HepG2 (cell line): ENCODE data around the gene ZSCAN2. TPM values are rescaled to one million over a fixed set of nuclear protein-coding genes. Genes with fewer than 3 reads are reported as not detected.

Experiments used
- ESRRA ChIP-seq: sonication (generic); formaldehyde crosslinking; IDR thresholded peaks from 2 replicates; pipeline ENCODE4 v1.5.1; 2020; ENCODE audit warnings: mild to moderate bottlenecking, low read depth, missing genetic modification reagents
- FUBP1 ChIP-seq: sonication (generic); formaldehyde crosslinking; IDR thresholded peaks from 2 replicates; pipeline ENCODE4 v1.5.1; 2020; ENCODE audit warnings: missing genetic modification reagents, mild to moderate bottlenecking, borderline replicate concordance
- ZBTB40 ChIP-seq, 2 experiments: fragments of 450-650 bp in 1 of 2; sonication (generic) in 1 of 2; formaldehyde crosslinking in 1 of 2; IDR thresholded peaks; 2 replicates each; pipeline versions ENCODE4 v1.6.1 to v1.8.0; 2016 to 2022; ENCODE audit warnings: antibody characterized with exemption in 1 of 2, mild to moderate bottlenecking in 1 of 2, missing genetic modification reagents in 1 of 2
- ZNF318 ChIP-seq: sonication (generic); formaldehyde crosslinking; IDR thresholded peaks from 2 replicates; pipeline ENCODE4 v1.4.0; 2020; ENCODE audit warnings: mild to moderate bottlenecking, missing genetic modification reagents
- ZNF761 ChIP-seq: sonication (generic); formaldehyde crosslinking; conservative IDR thresholded peaks from 2 replicates; pipeline ENCODE4 v1.4.0; 2020; ENCODE audit warnings: mild to moderate bottlenecking, missing genetic modification reagents
- polyA plus RNA-seq, 8 experiments: library from polyadenylated mRNA; depleted of rRNA in 3 of 8; stranded (reverse) in 7 of 8; unstranded in 1 of 8; fragments of >200 nt; fragmentation: Illumina TruSeq in 4 of 8; extraction: Trizol in 4 of 8; gene quantifications; 2 replicates each; pipeline versions ENCODE4 v1.2.1 to v1.2.3, GENCODE V29; 2011 to 2016; ENCODE audit warnings: low read depth in 4 of 8, missing spikeins in 1 of 8, mixed read lengths in 1 of 8; ENCODE audit not compliant: insufficient read depth in 1 of 8
- total RNA-seq, 5 experiments: library from RNA; depleted of rRNA; stranded (reverse); fragments of >200 nt; fragmentation: Illumina TruSeq; extraction: Trizol; gene quantifications; 2 replicates each; pipeline ENCODE4 v1.2.3, GENCODE V29; 2016; ENCODE audit warnings: low read depth in 1 of 5

ZSCAN2 gene
- total and polyA plus RNA-seq, 2 of the 13 experiments (the other 11 are each of a cell fraction or from before 2014, with no cell fraction given), result 11.4 to 21.5 TPM

GRCh38 chr15:84633311-84634227, 32.8 kb downstream of the ZSCAN2 start (continued):
- TF ChIP-seq ZNF318 (no peak), ESRRA (CRISPR knock-in tag) (no peak), FUBP1 (no peak), ZBTB40 (IDR thresholded peaks at IDR 0.05) (no peak), ZBTB40 (CRISPR knock-in tag; IDR thresholded peaks at IDR 0.05) (peak; percentile 29; the same call in 1 of the 2 replicates), ZNF761 (CRISPR knock-in tag) (0 out of 2 replicates have a peak, but pooled peaks have one; percentile 51)
